Activated naive CD4-positive, alpha-beta T cell treated with anti-CD3 and anti-CD28 coated beads, Interleukin-2, amount 10 ng/mL, durations not matched to agents 7 days and 5 days (primary cell): ENCODE data around the gene PXDN.

Source experiments
- CTCF ChIA-PET: fragments of 350-600 bp; sonication (Branson Sonifier 250); formaldehyde crosslinking; loops from one replicate; lab custom pipeline; 2021; ENCODE audit warnings: antibody characterized with exemption; lab: Charles Lee
- DNase-seq: peaks from one replicate; pipeline ENCODE4 v3.0.0-alpha.2; 2020
- H3K27ac Mint-ChIP-seq: one replicate; pipeline ENCODE4 v1.8.0; 2021; ENCODE audit warnings: mild to moderate bottlenecking, moderate library complexity, mixed read lengths
- H3K27me3 Mint-ChIP-seq: one replicate; pipeline ENCODE4 v1.8.0; 2021; ENCODE audit warnings: mild to moderate bottlenecking, mixed read lengths
- H3K36me3 Mint-ChIP-seq: one replicate; pipeline ENCODE4 v1.8.0; 2021; ENCODE audit warnings: mixed read lengths
- H3K4me1 Mint-ChIP-seq: one replicate; pipeline ENCODE4 v1.8.0; 2021; ENCODE audit warnings: mixed read lengths
- H3K4me3 Mint-ChIP-seq: one replicate; pipeline ENCODE4 v1.8.0; 2021; ENCODE audit warnings: mild to moderate bottlenecking, moderate library complexity, mixed read lengths
- H3K9me3 Mint-ChIP-seq: one replicate; pipeline ENCODE4 v1.8.0; 2021; ENCODE audit warnings: mixed read lengths

The PXDN gene

GRCh38 chr2:1607971-1608688 is 136.2 kb downstream of the PXDN start:
- H3K4me3 Mint-ChIP-seq, result no peak overlapping the region
- no peak overlapping the region for H3K27ac Mint-ChIP-seq
- CTCF ChIA-PET, result no interaction called here
- no peaks in the 10 kb centered on the region for H3K36me3 Mint-ChIP-seq
- no peaks in the 10 kb centered on the region for H3K4me1 Mint-ChIP-seq
- peaks cover 19% of the 10 kb centered on the region for H3K27me3 Mint-ChIP-seq
- no peaks in the 10 kb centered on the region for H3K9me3 Mint-ChIP-seq
- no peak for DNase-seq

GRCh38 chr2:1607236-1607920 is 136.9 kb downstream of the PXDN start:
- no peak for DNase-seq
- CTCF ChIA-PET, result no interaction called here
- Mint-ChIP-seq H3K4me3 (no peak overlapping the region), H3K27ac (no peak overlapping the region), H3K4me1 (no peaks in the 10 kb centered on the region), H3K36me3 (no peaks in the 10 kb centered on the region), H3K9me3 (no peaks in the 10 kb centered on the region), H3K27me3 (peaks cover 19% of the 10 kb centered on the region)

- Mint-ChIP-seq H3K36me3 (no peaks in the 10 kb centered on the region), H3K9me3 (no peaks in the 10 kb centered on the region), H3K4me3 (no peak overlapping the region), H3K27ac (no peak overlapping the region), H3K27me3 (peaks cover 19% of the 10 kb centered on the region), H3K4me1 (no peaks in the 10 kb centered on the region)
- CTCF ChIA-PET, result no interaction called here
- DNase-seq, result no peak
These were observed 137.7 kb downstream of the PXDN start for GRCh38 chr2:1606421-1607235.

- H3K4me3 Mint-ChIP-seq, result no peak overlapping the region
These were observed 138.3 kb downstream of the PXDN start for GRCh38 chr2:1606046-1606400.

GRCh38 chr2:1605102-1606045 is 138.9 kb downstream of the PXDN start:
- H3K27me3 Mint-ChIP-seq, result peaks cover 19% of the 10 kb centered on the region
- CTCF ChIA-PET, result no interaction called here
- no peak overlapping the region for H3K4me3 Mint-ChIP-seq
- no peaks in the 10 kb centered on the region for H3K36me3 Mint-ChIP-seq
- no peak overlapping the region for H3K27ac Mint-ChIP-seq
- no peaks in the 10 kb centered on the region for H3K9me3 Mint-ChIP-seq
- no peak for DNase-seq
- H3K4me1 Mint-ChIP-seq, result no peaks in the 10 kb centered on the region

More at GRCh38 chr2:1606046-1606400, 138.3 kb downstream of the PXDN start:
- Mint-ChIP-seq H3K36me3 (no peaks in the 10 kb centered on the region), H3K4me1 (no peaks in the 10 kb centered on the region), H3K9me3 (no peaks in the 10 kb centered on the region), H3K27ac (no peak overlapping the region), H3K27me3 (peaks cover 19% of the 10 kb centered on the region)
- CTCF ChIA-PET, result no interaction called here
- no peak for DNase-seq

DNA sequence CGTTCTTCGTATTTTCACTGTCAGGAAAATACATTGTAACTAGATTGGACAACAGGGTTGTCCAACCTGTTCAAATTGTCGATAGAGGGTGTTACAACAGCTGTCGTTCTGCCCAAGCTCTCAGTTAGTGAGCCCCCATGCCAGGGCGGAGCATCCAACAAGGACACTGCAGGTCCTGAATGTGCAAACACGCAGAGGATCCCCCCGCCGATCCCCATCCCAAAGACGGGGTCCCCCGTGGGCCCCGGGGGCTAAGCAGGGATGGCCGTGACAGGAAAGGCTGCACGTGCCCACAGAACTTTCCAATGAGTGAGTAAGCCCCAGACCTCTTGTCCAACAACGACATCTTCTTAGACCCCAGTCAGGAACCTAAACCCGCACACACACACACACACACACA is 140.8 kb downstream of the PXDN start:
- H3K27ac Mint-ChIP-seq, result no peak overlapping the region
- no peaks in the 10 kb centered on the region for H3K9me3 Mint-ChIP-seq

DNA sequence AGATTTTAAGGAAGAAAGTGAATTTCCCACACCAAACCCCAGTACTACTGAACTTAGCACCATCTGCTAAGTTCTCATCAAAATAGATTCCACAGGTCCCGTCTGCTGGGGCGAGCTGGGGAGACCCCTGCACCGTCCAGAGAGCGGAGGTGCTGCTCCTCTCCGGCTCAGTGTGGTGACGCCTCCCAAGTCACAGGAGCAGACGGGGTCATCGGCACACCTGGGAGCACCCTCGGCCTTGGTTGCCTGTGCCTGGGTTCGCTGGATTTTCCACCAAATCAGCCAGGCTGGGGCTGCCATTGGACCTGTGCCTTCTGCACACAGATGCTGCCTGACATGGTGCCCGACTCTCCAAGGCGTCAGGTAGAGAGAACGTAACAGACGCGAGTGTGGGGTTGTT is 141.3 kb downstream of the PXDN start:
- CTCF ChIA-PET, result no interaction called here
- no peak overlapping the region for H3K27ac Mint-ChIP-seq
- no peak overlapping the region for H3K4me3 Mint-ChIP-seq
- DNase-seq, result no peak
- no peaks in the 10 kb centered on the region for H3K9me3 Mint-ChIP-seq
- H3K36me3 Mint-ChIP-seq, result no peaks in the 10 kb centered on the region
- peaks cover 15% of the 10 kb centered on the region for H3K27me3 Mint-ChIP-seq
- no peaks in the 10 kb centered on the region for H3K4me1 Mint-ChIP-seq

More for the DNA sequence above, 140.8 kb downstream of the PXDN start:
- Mint-ChIP-seq H3K36me3 (no peaks in the 10 kb centered on the region), H3K4me3 (no peak overlapping the region), H3K27me3 (peaks cover 19% of the 10 kb centered on the region), H3K4me1 (no peaks in the 10 kb centered on the region)
- DNase-seq, result no peak
- CTCF ChIA-PET, result no interaction called here

- Mint-ChIP-seq H3K4me3 (no peak overlapping the region), H3K27me3 (peaks cover 14% of the 10 kb centered on the region), H3K36me3 (no peaks in the 10 kb centered on the region), H3K27ac (no peak overlapping the region), H3K9me3 (no peaks in the 10 kb centered on the region), H3K4me1 (no peaks in the 10 kb centered on the region)
- no peak for DNase-seq
- CTCF ChIA-PET, result no interaction called here
These were observed 141.9 kb downstream of the PXDN start for GRCh38 chr2:1602278-1603010.

DNA sequence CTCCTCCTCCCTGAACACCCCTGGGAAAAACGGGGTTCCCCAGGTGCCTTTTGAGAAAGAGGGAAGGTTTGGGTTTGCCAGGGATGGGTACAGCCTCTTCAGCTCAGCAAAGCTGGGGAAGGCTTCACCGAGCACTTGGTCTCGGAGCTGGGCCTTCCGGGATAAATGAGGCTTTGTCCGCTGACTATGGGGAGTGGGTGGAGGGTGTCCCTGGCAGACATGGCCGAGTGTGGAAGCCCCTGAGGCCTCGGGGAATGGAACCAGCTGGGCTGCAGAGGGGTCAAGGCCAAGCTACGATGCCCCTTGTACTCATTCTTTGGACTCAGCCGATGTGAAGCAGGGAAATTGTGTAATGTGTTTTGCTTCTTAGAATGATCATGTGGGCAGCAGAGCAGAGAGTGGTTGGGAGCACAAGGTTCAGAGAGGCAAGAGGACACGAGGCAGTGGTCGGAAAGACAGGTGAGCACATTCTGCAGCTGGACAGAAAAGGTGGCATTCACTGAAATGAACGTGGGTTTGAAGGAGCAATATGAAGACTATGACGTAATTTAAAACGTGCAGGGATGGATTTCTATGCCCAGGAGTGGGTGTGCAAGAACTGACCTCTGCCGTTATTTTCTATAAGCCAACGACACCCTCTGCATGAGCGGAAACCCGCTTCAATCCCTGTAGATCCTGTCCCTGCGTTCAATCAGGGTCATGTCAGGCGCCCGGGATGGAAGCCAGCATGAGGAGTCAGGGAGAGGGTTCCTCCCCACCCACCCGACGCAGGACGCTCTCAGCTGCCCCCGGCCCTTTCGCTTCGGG is 142.6 kb downstream of the PXDN start:
- no peaks in the 10 kb centered on the region for H3K36me3 Mint-ChIP-seq
- no peak for DNase-seq
- H3K4me1 Mint-ChIP-seq, result no peaks in the 10 kb centered on the region
- H3K4me3 Mint-ChIP-seq, result no peak overlapping the region
- CTCF ChIA-PET, result no interaction called here
- peaks cover 6% of the 10 kb centered on the region for H3K27me3 Mint-ChIP-seq
- H3K9me3 Mint-ChIP-seq, result no peaks in the 10 kb centered on the region
- H3K27ac Mint-ChIP-seq, result no peak overlapping the region

GRCh38 chr2:1601067-1601412 is 143.3 kb downstream of the PXDN start:
- no peaks in the 10 kb centered on the region for H3K4me1 Mint-ChIP-seq
- peaks cover under 1% of the 10 kb centered on the region for H3K27me3 Mint-ChIP-seq
- DNase-seq, result no peak
- H3K36me3 Mint-ChIP-seq, result no peaks in the 10 kb centered on the region
- no peaks in the 10 kb centered on the region for H3K9me3 Mint-ChIP-seq
- no peak overlapping the region for H3K27ac Mint-ChIP-seq
- CTCF ChIA-PET, result no interaction called here
- no peak overlapping the region for H3K4me3 Mint-ChIP-seq

DNA sequence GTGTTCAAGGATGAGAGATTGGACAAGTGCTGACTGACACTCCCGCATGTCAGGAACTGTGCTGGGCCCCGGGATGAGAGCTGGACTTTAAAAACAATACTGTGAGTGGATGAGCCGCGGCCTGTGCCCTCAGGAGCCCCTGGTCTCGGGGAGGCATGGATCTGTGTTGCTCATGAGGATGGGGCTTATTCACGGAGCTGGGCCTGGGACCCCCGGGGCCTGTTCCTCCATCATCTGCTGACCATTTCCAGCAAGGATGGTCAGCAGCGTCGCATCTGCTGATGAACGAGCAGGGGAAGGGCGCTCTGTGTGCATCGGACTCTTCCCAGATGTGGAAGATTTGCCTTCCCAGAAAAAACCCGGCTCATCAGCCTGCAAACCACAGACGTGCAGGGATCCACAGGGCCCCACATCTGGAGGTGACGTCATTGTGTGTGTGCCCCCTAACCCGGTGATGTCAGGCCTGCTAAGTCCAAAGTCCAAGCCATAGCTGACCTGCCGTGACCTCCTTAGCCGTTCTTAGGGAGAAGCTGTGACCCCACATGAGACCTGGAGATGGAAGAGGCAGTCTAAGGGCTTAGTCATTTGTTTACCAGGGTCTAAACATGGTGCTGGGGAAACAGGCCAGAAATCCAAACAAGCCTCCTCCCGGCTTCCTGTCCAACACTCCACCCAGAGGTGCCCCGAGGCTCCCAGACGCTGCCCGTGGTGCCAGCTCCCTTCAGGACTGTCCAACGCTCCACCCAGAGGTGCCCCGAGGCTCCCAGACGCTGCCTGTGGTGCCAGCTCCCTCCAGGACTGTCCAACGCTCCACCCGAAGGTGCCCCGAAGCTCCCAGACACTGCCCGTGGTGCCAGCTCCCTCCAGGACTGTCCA is 143.9 kb downstream of the PXDN start:
- Mint-ChIP-seq H3K27ac (no peak overlapping the region), H3K4me1 (no peaks in the 10 kb centered on the region), H3K36me3 (no peaks in the 10 kb centered on the region), H3K4me3 (no peak overlapping the region), H3K27me3 (no peaks in the 10 kb centered on the region), H3K9me3 (no peaks in the 10 kb centered on the region)
- no peak for DNase-seq
- CTCF ChIA-PET, result no interaction called here
